ENCODE data around the gene PARG. TPM values are rescaled to one million over a fixed set of nuclear protein-coding genes. Genes with fewer than 3 reads are reported as not detected.
"Not testable (repeated sequence)": the region's sequence is repeated elsewhere in the genome, so short reads cannot be mapped to it uniquely, and the experiment has no call there.

PARG gene
- total and polyA plus RNA-seq, 4 experiments from 2014 or later: 9.0 to 42.6 (median 26.9) TPM

DNA sequence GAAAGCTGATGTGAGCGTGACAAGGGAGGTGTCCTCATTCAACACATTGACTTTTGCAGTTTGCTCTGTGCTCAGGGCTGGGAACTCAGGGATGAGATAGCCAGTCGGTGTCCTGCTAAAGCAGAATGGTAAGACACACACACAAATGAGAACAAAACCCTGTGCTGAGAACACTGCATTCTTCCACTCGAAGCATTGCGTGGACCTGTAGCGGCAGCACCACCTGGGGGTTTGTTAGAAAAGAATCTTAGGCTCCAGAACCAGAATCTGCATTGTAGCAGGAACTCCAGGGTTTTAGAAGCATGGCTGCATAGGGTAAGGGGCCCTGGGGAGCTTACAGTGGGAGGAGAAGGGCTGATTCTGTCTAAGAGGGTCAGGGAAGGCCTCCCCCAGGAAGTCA, 158.2 kb downstream of the PARG start:
- H3K4me3 Mint-ChIP-seq: no peak overlapping the region
- intact Hi-C loops (cut with micrococcal nuclease): no loop called here
- CTCF ChIA-PET (ENCODE audit: partially characterized antibody): no interaction called here

DNA sequence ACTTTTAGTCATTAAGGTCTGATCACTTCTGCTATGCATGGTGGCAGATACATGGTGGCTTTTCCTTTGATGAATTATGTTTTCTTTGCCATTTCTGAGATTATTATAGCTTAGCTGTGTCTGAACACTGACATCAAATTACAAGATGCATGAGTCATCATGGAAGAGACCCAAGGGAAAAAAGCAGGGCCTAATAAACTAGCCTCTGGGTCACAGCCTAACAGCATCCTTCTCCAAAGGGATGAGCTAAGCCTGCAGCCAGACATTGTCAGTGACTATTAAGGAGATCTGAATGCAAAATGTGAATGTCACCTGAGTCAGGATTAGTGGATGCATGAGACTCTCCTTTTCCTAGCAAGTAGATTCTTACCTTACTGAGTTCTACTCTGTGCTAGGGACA, 160.6 kb downstream of the PARG start:
- H3K27me3 Mint-ChIP-seq: peaks cover 5 to 17% of the 10 kb centered on the region in 2 donors
- POLR2A ChIA-PET (ENCODE audit: partially characterized antibody): no interaction called here
- Histone ChIP-seq H3K4me1 (ENCODE audit: insufficient read depth, low read length) (no peaks in the 10 kb centered on the region), H3K9me3 (ENCODE audit: control insufficient read depth in 1 of 2, low read length in 2 of 2) (no peaks in the 10 kb centered on the region), H3K27ac (ENCODE audit: low read depth, low read length) (no peak overlapping the region), H3K27me3 (ENCODE audit: insufficient read depth, low read length) (no peaks in the 10 kb centered on the region), H3K4me3 (ENCODE audit: low read length in 2 of 2) (no peak overlapping the region), H3K36me3 (ENCODE audit: insufficient read depth, low read length) (no peaks in the 10 kb centered on the region)
- no peaks in the 10 kb centered on the region for H3K36me3 Mint-ChIP-seq
- H3K4me1 Mint-ChIP-seq: no peaks in the 10 kb centered on the region
- H3K4me3 Mint-ChIP-seq: no peak overlapping the region
- DNase-seq: no peak
- intact Hi-C loops (cut with micrococcal nuclease): no loop called here
- H3K9me3 Mint-ChIP-seq: peaks cover 0 to 6% (median under 1%) of the 10 kb centered on the region in 8 donors
- no peak overlapping the region for H3K27ac Mint-ChIP-seq
- CTCF ChIA-PET (ENCODE audit: partially characterized antibody): no interaction called here

More for the DNA sequence above, 158.2 kb downstream of the PARG start:
- H3K27me3 ChIP-seq (ENCODE audit: insufficient read depth, low read length): no peaks in the 10 kb centered on the region
- no peaks in the 10 kb centered on the region for H3K36me3 ChIP-seq (ENCODE audit: insufficient read depth, low read length)
- no peaks in the 10 kb centered on the region for H3K4me1 Mint-ChIP-seq
- H3K4me1 ChIP-seq (ENCODE audit: insufficient read depth, low read length): no peaks in the 10 kb centered on the region
- no peak for DNase-seq
- H3K4me3 ChIP-seq (ENCODE audit: low read length in 2 of 2): no peak overlapping the region
- H3K27ac Mint-ChIP-seq: no peak overlapping the region
- peaks cover 1 to 17% of the 10 kb centered on the region in 2 donors for H3K27me3 Mint-ChIP-seq
- POLR2A ChIA-PET (ENCODE audit: partially characterized antibody): no interaction called here
- peaks cover 0 to 6% (median 0%) of the 10 kb centered on the region in 8 donors for H3K9me3 Mint-ChIP-seq
- no peaks in the 10 kb centered on the region for H3K36me3 Mint-ChIP-seq
- no peak overlapping the region for H3K27ac ChIP-seq (ENCODE audit: low read depth, low read length)
- H3K9me3 ChIP-seq (ENCODE audit: control insufficient read depth in 1 of 2, low read length in 2 of 2): no peaks in the 10 kb centered on the region

DNA sequence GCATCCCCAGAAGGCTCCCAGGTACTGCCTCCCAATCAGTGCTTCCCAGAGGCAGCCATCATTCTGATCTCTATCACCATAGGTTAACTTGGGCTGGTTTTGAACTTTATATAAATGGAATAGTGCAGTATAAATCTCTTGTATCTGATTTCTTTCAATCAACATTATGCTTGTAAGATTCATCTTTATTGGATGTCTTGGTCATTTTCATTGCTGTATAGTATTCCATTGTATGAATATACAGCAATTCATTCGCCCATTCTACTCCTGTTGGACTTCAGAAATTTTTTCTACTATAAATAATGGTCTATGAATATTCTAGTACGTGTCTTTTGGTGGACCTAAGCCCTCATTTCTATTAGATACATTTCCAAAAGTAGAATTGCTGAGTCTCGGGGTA, 163.6 kb downstream of the PARG start:
- Histone ChIP-seq H3K27me3 (ENCODE audit: insufficient read depth, low read length) (no peaks in the 10 kb centered on the region), H3K36me3 (ENCODE audit: insufficient read depth, low read length) (no peaks in the 10 kb centered on the region), H3K9me3 (ENCODE audit: control insufficient read depth in 1 of 2, low read length in 2 of 2) (no peaks in the 10 kb centered on the region), H3K4me3 (ENCODE audit: low read length in 2 of 2) (no peak overlapping the region), H3K4me1 (ENCODE audit: insufficient read depth, low read length) (no peaks in the 10 kb centered on the region), H3K27ac (ENCODE audit: low read depth, low read length) (no peak overlapping the region)
- ChIA-PET POLR2A (ENCODE audit: partially characterized antibody) (no interaction called here), CTCF (ENCODE audit: partially characterized antibody) (no interaction called here)
- H3K9me3 Mint-ChIP-seq: peaks cover 0 to 6% (median under 1%) of the 10 kb centered on the region in 8 donors
- H3K27me3 Mint-ChIP-seq: peaks cover 7 to 13% of the 10 kb centered on the region in 2 donors
- no peaks in the 10 kb centered on the region for H3K4me1 Mint-ChIP-seq
- intact Hi-C loops (cut with micrococcal nuclease): no loop called here
- no peak overlapping the region for H3K4me3 Mint-ChIP-seq
- H3K27ac Mint-ChIP-seq: no peak overlapping the region
- no peak for DNase-seq
- H3K36me3 Mint-ChIP-seq: no peaks in the 10 kb centered on the region

DNA sequence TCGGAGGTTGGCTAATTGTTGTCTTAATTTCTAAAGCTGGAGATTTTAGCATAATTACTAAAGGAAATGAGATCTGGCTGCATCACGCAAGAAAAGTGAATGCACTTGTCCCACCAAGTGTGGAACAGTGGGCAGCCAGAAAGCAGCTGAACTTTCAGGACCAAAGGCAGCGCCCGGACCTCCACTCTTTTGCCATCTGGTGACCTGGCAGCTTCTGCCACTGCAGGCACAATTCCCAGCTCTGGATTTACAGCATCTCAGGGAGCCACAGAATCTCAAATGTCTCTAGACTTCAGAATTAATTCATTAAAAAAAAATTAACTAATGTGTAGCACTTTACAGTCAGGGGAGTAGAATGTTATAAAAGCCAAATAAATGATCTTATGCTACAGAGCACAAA, 165.0 kb downstream of the PARG start:
- Histone ChIP-seq H3K27ac (ENCODE audit: low read depth, low read length) (no peak overlapping the region), H3K4me3 (ENCODE audit: low read length in 2 of 2) (no peak overlapping the region), H3K36me3 (ENCODE audit: insufficient read depth, low read length) (no peaks in the 10 kb centered on the region), H3K27me3 (ENCODE audit: insufficient read depth, low read length) (no peaks in the 10 kb centered on the region), H3K9me3 (ENCODE audit: control insufficient read depth in 1 of 2, low read length in 2 of 2) (no peaks in the 10 kb centered on the region), H3K4me1 (ENCODE audit: insufficient read depth, low read length) (no peaks in the 10 kb centered on the region)
- CTCF ChIA-PET (ENCODE audit: partially characterized antibody): no interaction called here
- Mint-ChIP-seq H3K4me3 (no peak overlapping the region), H3K27me3 (peaks cover 9 to 16% of the 10 kb centered on the region in 2 donors), H3K4me1 (no peaks in the 10 kb centered on the region), H3K36me3 (no peaks in the 10 kb centered on the region), H3K9me3 (peaks cover 0 to 6% (median under 1%) of the 10 kb centered on the region in 8 donors), H3K27ac (no peak overlapping the region)
- POLR2A ChIA-PET (ENCODE audit: partially characterized antibody): no interaction called here
- intact Hi-C loops (cut with micrococcal nuclease): no loop called here
- no peak for DNase-seq

DNA sequence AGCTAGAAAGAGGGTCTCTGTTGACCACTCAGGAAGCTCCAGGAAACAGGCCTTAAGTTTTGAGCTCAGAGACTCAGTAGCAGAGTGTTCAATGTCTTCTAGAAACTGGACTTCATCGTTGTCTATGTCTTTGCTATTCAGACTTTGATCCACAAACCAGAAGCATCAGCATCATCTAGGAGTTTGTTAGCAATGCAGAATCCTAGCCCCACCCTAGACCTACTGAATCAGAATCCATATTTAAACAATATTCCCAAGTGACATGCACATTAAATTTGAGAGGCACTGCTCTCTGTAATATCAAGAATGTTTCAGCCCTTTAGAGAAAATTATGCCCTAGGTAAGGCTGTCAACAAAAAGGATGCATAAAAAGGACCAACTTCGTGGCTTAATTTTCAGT, 166.8 kb downstream of the PARG start:
- POLR2A ChIA-PET (ENCODE audit: partially characterized antibody): no interaction called here
- Histone ChIP-seq H3K27me3 (ENCODE audit: insufficient read depth, low read length) (no peaks in the 10 kb centered on the region), H3K4me3 (ENCODE audit: low read length in 2 of 2) (no peak overlapping the region), H3K27ac (ENCODE audit: low read depth, low read length) (no peak overlapping the region), H3K4me1 (ENCODE audit: insufficient read depth, low read length) (no peaks in the 10 kb centered on the region), H3K9me3 (ENCODE audit: control insufficient read depth in 1 of 2, low read length in 2 of 2) (no peaks in the 10 kb centered on the region), H3K36me3 (ENCODE audit: insufficient read depth, low read length) (no peaks in the 10 kb centered on the region)
- intact Hi-C loops (cut with micrococcal nuclease): no loop called here
- Mint-ChIP-seq H3K27me3 (peaks cover 19 to 20% of the 10 kb centered on the region in 2 donors), H3K9me3 (peaks cover 0 to 6% (median under 1%) of the 10 kb centered on the region in 8 donors), H3K4me1 (peaks cover 0 to 3% (median 1%) of the 10 kb centered on the region in 4 donors), H3K4me3 (no peak overlapping the region), H3K27ac (no peak overlapping the region), H3K36me3 (no peaks in the 10 kb centered on the region)
- DNase-seq: no peak
- CTCF ChIA-PET (ENCODE audit: partially characterized antibody): no interaction called here

DNA sequence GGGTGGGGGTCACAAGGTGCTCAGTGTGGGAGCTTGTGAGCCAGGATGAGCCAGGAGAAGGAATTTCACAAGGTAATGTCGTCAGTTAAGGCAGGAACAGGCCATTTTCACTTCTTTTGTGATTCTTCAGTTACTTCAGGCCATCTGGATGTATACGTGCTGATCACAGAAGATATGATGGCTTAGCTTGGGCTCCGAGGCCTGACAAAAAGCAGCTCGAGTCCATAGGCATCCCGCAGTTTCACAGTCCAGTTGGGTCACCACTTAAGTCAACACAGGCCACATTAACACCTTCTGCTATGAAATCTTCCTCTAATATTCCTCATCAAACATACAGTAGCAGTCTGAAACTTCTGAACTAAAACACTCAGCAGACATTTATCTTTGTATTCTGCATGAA, 168.9 kb downstream of the PARG start:
- intact Hi-C loops (cut with micrococcal nuclease); H3K9me3 Mint-ChIP-seq; H3K36me3 ChIP-seq (ENCODE audit: insufficient read depth, low read length); H3K27me3 ChIP-seq (ENCODE audit: insufficient read depth, low read length); H3K4me1 Mint-ChIP-seq; POLR2A ChIA-PET (ENCODE audit: partially characterized antibody); H3K9me3 ChIP-seq (ENCODE audit: control insufficient read depth in 1 of 2, low read length in 2 of 2); H3K4me3 Mint-ChIP-seq; H3K27ac Mint-ChIP-seq; H3K4me1 ChIP-seq (ENCODE audit: insufficient read depth, low read length); DNase-seq; CTCF ChIA-PET (ENCODE audit: partially characterized antibody); H3K36me3 Mint-ChIP-seq; H3K4me3 ChIP-seq (ENCODE audit: low read length in 2 of 2); H3K27ac ChIP-seq (ENCODE audit: low read depth, low read length): not testable (repeated sequence)
- peaks cover 22 to 23% of the 10 kb centered on the region in 2 donors for H3K27me3 Mint-ChIP-seq

DNA sequence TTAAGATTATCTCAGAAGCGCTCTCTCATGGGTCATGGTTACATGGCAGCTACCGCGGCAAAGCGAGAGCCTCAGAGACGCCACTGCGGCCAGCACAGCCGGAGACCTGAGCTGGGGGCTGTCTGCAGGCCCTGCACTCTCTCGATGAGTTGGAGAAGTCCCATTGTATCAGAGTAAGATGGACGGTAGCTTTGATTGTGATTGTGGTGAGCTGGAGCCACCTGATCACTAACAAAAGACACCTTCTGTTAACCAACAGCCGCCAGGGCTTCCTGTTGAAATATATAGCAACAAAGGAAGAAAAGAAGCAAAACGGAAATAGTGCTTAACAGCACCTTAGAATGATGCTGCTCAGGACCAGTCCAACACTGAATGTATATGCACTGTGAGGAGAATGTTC, 170.8 kb downstream of the PARG start:
- H3K4me1 ChIP-seq (ENCODE audit: insufficient read depth, low read length); POLR2A ChIA-PET (ENCODE audit: partially characterized antibody); H3K36me3 Mint-ChIP-seq; H3K4me3 ChIP-seq (ENCODE audit: low read length in 2 of 2); H3K27ac Mint-ChIP-seq; intact Hi-C loops (cut with micrococcal nuclease); H3K27me3 ChIP-seq (ENCODE audit: insufficient read depth, low read length); DNase-seq; H3K9me3 ChIP-seq (ENCODE audit: control insufficient read depth in 1 of 2, low read length in 2 of 2); CTCF ChIA-PET (ENCODE audit: partially characterized antibody); H3K27ac ChIP-seq (ENCODE audit: low read depth, low read length); H3K36me3 ChIP-seq (ENCODE audit: insufficient read depth, low read length); H3K4me3 Mint-ChIP-seq; H3K4me1 Mint-ChIP-seq: not testable (repeated sequence)
- Mint-ChIP-seq H3K9me3 (peaks cover 0 to 10% (median 7%) of the 10 kb centered on the region in 8 donors), H3K27me3 (peaks cover 28 to 34% of the 10 kb centered on the region in 2 donors)

DNA sequence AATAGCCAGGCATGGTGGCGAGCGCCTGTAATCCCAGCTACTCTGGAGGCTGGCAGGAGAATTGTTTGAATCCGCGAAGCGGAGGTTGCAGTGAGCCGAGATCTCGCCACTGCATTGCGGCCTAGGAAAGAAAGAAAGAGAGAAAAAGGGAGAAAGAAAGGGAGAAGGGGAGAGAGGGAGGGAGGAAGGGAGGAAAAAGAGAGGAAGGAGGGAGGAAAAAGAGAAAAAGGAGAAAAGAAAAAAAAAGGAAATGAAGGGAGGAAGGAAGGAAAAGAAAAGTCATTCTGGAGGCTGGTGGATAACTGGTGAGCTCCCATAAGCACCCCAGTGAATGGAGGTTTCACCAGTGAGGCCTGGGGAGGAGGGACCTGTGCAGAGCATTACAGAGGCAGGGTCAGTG, 172.1 kb downstream of the PARG start:
- Mint-ChIP-seq H3K27ac (no peak overlapping the region), H3K27me3 (peaks cover 25 to 32% of the 10 kb centered on the region in 2 donors), H3K4me1 (peaks cover 0 to 3% (median 1%) of the 10 kb centered on the region in 4 donors), H3K36me3 (no peaks in the 10 kb centered on the region), H3K4me3 (no peak overlapping the region), H3K9me3 (peaks cover 0 to 10% (median 7%) of the 10 kb centered on the region in 8 donors)
- POLR2A ChIA-PET (ENCODE audit: partially characterized antibody): no interaction called here
- Histone ChIP-seq H3K27ac (ENCODE audit: low read depth, low read length) (no peak overlapping the region), H3K36me3 (ENCODE audit: insufficient read depth, low read length) (no peaks in the 10 kb centered on the region), H3K4me1 (ENCODE audit: insufficient read depth, low read length) (no peaks in the 10 kb centered on the region), H3K4me3 (ENCODE audit: low read length in 2 of 2) (no peak overlapping the region), H3K9me3 (ENCODE audit: control insufficient read depth in 1 of 2, low read length in 2 of 2) (peaks cover 0 to 3% of the 10 kb centered on the region in 2 donors), H3K27me3 (ENCODE audit: insufficient read depth, low read length) (no peaks in the 10 kb centered on the region)
- CTCF ChIA-PET (ENCODE audit: partially characterized antibody): no interaction called here
- intact Hi-C loops (cut with micrococcal nuclease): no loop called here
- no peak for DNase-seq

Data from CD4-positive, alpha-beta memory T cell (primary cell).